Measurements from ENCODE around the gene AGTR1.

AGTR1 gene

DNA sequence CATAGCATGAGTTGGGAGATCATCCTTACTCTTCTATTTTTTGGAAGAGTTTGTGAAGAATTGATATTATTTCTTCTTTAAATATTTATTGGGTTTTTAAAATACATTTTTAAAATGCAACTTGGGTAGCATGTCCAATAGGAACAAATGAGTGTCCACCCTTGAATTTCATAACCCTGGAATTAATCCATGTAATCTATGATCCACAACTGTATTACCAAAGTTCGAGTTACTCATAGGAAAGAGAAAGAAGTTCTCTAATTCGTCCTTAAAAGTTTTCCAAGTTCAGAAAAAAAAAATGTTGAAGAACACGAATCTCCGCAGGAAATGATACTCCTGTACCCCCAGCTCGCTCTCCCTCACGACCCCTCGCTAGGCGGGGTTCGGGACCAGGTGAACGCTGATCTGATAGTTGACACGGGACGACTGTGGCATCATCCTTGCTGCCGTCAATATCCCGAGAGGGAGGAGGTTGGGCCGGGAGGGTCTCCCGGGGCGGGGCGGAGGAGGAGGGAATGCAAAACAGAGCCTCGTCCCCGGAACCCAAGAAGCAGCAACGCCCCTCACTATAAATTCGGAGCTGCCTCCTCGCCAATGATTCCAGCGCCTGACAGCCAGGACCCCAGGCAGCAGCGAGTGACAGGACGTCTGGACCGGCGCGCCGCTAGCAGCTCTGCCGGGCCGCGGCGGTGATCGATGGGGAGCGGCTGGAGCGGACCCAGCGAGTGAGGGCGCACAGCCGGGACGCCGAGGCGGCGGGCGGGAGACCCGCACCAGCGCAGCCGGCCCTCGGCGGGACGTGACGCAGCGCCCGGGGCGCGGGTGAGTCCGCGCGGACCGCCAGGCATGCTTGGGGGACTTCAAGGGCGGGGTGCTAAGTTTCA, at the start of gene AGTR1:
Gene AGTR1 (plus strand): TSS at position 598 of the 884 bp plus-strand sequence. CDS start 43,133 bp downstream, outside the sequence.
- DNase-seq, result no peak

DNA sequence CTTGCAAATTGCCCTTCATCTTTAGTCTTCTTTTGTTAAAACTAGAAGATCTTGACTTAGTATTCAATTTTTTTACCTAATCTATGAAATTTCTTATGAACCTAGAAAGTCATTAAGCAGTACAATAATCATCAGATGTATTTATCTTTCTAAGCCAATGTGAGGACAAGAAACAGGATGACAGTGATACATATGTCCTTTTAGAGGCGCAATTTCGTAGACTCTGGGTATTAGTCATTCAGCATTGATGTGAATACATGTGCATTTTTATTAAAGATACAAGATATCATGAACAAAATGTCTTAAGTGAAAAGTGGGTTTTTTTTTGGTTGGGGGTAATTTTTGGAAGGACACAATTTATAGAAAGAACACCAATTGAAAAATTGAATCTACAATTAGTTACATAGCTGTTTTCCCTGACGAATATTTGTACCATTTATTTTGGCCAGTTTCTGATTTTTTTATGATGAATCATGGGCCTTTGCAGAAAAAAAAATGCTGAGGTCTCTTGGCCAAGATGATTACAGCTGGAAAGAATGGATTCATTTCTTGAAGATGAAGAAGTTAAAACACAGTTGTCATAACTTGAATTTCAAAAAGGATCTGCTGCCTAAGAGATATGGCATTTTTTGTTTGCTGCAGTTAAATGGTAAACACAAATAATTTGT, 48.9 kb upstream of the AGTR1 start:
- DNase-seq, result no peak

DNA sequence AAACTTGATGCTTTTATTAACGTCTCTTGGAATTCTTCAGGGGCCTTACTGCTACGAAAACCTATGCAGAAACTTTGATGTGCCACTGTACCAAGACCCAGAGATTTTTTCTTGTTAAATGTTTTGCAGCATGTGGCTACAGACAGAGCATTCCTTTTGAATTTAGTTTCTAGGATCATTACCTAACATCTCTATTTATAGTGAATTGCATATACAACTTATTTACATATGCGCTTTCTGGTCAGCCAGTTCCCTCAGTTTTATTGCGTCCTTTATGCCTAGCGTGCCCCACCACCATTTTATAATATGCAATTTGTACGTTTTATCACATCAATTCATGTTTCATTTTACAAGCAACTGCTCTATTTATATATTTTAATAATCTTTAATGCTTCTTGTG, 46.2 kb upstream of the AGTR1 start:
- no peak for DNase-seq

DNA sequence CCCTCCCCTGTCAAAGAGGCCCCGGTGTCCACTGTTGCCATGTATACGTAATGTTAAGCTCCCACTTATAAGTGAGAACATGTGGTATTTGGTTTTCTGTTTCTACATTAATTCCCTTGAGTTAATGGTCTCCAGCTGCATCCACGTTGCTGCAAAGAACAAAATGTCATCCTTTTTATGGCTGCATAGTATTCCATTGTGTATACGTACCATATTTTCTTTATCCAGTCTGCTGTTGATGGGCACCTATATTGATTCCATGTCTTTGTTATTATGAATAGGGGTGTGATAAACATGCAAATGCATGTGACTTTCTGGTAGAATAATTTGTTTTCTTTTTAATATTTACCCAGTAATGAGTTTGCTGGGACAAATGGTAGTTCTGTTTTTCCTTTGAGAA, 43.3 kb upstream of the AGTR1 start:
- DNase-seq, result no peak

DNA sequence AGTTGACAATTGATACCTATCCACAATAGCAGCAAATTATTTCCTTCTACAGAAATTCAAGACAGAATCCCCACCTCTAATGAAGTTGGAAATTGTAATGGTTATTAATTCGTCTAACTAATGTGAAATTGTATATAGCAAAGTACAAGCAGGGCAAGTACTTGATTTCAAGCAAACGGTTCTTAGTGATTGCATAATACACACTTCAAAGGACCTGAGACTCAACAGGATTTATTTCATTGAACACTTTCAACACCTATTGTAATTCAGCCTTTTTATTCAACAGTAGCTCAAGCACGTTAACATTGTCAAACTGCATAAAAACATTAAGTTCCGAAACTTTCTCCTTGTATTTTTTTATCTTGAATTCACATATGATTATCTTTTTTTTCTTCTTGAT, 40.2 kb upstream of the AGTR1 start:
- no peak for DNase-seq

DNA sequence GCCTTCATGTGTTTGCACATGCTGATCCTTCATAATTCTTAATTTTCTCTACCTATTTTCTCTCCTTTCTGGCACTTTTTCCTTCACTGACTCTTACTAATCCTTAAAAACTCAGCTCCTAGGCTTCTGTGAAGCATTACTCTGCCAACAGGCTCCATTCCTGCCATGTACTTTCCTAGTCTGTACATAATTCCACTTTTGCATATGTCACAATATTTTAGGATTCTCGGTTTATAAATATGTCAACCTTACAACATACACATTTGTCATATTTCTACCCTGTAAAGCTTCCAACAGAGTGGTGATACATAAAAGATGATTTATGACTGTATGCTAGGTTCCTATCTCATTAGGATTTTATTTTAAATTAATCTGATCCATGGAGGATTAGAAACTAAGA, 38.2 kb upstream of the AGTR1 start:
- DNase-seq, result no peak

DNA sequence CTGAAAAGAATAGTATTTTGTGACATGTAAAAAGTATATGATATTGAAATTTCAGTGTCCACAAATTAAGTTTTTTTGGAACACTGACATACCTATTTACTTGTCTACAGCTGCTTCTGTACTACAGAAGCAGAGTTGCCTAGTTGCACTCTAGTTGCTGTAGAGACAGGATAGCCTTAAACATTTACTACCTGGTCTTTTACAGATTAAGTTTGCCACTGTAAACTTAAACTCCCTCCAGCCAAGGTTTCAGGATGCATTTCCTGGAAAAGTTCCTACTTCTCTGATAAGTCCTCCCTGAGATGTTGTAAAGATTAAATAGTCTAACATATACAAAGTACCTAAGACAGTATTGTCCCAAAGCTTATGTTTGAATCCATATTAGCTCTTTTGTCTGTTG, 17.4 kb upstream of the AGTR1 start:
- no peak for DNase-seq

DNA sequence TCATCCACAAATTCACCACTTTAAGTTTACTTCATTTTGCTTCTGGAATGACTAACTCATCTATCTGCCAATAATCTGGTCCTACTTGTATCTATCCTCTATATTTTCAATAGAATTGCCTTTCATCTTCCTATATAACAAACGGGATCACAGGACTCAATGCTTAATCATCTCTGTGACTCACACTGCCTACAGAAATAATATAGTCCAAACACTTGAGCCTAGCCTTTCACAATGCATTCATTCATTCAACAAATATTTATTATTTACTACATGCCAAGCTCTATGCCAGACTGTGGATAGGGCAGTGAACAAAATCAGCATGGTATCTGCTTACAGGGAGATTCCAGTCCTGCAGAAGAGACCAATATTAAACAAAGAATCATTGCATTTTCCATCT, 16.6 kb upstream of the AGTR1 start:
- DNase-seq, result no peak

DNA sequence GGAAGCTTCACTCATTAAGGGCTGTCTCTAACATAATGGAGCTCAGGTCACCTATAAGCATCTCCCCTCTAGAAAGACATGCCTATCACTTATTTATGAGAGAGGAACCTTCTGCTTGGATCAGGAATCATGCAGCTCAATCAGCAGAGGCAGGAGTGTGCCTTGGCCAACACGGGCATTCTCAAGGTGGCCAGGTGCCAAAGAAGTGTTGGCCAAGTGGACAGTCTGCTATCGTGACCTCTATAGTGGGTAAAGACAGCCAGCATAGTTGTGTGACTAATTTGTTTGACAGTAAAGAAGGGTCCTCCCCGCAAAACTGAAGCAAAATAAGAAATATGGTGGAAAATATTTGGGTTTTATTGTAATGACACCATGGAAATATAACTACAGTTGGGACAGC, 14.7 kb upstream of the AGTR1 start:
- DNase-seq, result no peak

DNA sequence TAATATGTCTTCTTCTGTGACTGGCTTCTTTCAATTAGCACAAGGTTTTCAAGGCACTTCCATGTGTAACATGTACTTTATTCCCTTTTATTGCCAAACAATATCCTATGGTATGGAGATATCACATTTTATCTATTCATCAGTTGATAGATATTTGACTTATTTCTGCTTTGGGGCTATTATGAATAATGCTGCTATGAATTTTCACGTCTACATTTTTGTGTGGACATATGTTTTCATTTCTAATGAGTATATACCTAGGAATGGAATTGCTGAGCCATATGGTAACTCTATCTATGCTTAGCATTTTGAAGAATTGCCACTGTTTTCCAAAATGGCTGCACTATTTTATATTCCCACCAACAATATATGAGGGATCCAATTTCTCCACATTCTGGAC, 3.6 kb upstream of the AGTR1 start:
- no peak for DNase-seq

DNA sequence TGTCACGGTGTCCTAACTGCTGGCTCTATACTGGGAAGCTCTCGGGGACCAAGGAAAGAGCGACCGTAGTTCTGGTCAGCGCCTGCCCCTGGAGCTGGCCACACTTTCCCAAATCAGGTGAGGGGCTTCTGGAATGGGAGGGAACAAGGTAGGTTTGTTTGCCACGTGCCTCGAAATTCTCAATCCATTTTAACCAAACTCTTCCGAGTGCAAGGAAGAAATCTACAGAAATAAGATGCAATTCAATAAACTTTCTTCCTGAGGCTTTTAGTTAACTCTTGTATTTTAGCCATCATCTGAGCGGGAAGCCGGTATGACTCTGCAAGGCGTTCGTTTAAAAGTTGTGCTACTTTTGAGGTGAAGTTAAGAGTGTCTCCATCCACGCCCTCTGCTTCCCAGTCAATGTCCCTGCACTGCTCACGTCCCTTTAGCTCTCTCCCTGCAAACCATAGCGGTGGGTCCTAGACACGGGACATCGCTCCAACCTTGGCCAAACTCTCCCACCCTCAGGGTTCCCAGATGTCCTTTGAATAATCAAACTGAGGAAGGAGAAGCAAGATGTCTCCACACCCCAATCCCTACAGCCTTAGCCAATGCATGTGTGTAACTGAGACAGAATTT, 597 bp downstream of the AGTR1 start:
- no peak for DNase-seq

DNA sequence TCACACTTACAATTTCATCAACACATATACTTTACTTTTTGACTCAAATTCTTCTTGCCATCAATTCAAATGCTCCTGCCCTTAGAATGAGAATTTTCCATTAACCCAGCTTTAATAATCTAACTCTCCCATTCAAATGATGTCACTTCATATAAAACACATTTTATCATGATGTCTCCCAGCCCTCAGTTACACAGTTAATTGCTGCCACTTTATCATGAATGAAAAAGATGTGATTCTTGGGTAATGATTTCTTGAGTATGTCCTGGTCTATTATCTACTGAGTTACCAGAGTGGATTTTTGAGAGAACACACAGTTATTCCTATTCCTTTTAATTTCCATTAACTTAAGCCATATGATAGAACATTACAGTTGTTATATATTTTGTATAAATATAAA, 7.6 kb downstream of the AGTR1 start:
- no peak for DNase-seq

DNA sequence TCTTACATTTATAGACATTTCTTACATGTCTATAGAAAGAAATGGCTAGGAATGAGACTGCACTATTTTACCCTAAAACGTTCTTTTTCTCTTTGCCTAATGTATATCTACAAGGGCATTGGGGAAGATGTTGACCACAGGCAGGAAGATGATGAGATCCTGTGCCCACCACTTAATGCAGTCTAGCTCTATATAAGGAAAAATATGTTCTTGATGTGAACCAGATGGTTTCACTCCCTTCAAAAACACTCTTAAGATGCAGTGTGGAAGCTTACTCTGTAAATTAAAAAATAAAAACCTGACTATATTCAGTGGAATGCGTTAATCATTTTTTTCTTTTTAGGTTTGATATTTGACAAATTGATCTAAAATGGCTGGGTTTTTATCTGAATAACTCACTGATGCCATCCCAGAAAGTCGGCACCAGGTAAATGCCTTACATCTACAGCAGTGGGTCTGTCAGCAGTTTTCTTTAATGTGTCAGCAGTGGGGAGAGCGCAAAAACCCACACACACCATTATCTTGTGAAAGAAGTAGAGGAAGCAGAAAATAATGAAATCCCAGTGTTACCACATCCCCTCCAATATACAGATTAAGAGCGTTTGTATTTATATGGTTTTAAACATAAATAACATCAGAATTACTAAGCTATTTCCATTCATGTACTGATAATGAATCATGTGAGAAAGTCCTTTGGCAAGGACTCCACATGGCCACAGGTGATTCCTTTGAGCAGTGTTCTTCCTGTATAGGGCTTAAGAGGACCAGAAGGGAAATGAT, 10.1 kb downstream of the AGTR1 start:
- no peak for DNase-seq

DNA sequence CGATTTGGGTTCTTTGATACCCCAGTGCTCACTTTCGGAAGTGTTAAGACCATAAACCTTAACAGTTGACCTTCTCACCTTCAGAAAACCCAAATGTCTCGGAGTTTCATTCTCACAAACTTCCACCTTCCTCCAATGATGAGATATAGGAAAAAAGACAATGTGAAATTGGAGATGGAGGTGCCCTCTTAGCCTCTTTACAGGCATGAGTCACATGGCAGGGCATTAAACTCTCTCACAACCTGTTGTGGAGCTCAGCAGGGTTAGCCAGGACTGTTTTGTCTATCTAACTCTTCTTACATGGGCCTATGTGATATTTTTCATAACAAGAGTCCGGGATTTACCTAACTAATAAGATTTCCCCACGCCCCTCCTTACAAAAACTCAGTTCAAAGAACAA, 10.7 kb downstream of the AGTR1 start:
- DNase-seq, result no peak

DNA sequence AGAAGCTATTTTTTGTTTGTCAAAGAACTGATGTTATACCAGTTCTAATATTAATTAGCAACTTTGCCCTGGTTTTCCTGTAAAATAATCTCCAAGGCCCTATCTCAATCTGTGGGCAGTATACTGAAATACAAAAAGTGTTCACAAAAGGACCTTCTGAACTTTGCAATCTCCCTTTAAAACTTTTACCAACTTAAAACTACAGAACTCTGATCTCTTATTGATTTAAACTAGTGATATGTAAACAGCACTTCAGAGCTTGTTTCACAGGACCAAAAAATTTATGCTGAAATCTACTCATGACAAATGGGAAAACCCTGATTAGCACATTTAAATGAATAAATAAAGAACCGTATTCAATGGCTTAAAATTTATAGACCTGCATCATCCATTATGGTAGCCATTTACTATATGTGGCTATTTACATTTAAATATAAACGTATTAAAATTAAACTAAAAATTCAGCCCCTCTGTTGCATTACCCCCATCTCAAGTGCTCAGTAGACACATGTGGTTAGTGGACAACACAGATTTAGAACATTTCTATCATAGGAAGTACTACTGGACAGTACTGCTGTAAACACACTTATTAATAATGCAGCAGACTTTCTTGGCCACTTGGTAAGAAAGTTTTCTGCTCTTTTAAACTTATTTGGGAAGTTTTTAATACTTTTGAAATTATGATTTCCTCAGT, 12.0 kb downstream of the AGTR1 start:
- no peak for DNase-seq

DNA sequence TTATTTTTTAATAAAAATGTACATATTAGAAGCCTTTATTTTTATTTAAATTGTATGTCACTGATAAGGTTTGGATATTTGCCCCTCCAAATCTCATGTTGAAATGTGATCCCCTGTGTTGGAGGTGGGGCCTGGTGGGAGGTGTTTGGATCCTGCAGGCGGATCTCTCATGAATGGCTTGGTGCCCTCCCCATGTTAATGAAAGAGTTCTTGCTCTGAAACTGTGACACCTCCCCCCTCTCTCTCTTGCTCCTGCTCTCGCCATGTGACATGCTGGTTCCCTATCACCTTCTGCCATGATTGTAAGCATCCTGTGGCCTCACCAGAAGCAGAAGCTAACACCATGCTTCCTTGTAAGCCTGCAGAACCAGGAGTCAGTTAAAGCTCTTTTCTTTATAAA, 13.0 kb downstream of the AGTR1 start:
- no peak for DNase-seq

DNA sequence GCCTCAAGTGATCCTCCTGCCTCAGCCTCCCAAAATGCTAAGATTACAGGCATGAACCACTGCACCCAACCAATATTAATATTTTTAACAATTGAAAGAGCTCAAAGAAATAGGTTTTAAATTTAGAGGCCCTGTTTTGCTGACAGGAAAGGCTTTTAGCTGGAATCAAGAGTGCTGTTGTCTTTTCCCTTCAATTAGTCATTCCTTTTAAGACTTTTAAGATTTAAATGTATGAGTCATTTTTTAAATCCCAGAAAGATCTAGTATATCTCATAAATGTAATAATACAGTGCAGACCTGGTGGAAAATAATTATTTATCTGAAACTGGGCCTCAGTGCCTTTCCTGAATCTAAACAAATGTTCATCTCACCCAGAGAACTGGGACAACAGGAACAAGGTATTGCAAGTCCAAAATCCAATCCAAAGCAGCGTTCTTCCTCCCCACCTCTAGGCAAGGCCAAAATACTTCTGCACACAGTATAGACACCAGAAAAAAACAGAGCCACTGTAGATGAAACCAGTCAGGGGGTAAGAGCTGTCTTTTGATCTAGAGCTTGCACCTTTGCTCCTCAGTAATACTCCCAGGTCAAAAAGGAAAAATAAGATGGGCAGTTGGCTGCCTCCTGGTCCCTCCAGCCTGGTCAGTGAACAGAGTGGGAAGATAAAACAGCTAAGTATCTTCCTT, 14.4 kb downstream of the AGTR1 start:
- DNase-seq, result no peak

DNA sequence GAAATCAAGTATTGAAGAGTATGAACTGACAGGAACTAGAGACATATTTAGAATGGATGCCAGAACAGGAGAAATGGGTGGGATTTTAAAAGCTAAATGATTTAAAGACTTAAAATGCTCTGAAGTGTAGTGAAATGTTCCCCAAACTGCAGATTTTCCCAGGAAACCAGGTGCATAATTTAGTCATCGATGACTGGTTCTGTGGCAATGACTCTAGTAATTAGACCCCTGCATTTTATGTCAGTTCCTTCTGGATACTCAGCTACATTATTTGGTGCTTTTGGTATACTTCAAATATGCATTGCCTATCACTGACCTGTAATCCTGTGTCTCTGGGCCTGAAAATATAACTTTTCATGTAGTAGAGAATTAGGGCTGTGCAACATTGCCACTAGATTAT, 16.8 kb downstream of the AGTR1 start:
- no peak for DNase-seq

DNA sequence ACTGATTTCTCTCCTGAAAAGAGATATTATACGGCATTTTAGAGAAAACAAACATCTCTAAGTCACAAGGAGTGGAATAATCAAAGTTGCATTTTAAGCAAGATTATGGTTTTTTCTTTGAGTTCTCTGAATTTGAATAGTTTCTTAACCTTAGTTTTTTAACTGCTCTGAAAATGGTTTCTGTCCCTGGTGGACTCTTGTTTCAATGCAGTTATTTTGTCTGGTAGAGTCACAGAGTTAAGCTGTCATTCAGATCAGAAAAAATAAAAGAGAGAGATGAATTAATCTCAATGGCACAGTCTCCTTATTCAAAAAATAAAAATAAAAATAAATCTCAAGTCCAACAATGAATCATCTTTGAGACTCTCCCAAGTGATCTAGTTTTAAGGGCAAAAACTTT, 19.0 kb downstream of the AGTR1 start:
- no peak for DNase-seq

DNA sequence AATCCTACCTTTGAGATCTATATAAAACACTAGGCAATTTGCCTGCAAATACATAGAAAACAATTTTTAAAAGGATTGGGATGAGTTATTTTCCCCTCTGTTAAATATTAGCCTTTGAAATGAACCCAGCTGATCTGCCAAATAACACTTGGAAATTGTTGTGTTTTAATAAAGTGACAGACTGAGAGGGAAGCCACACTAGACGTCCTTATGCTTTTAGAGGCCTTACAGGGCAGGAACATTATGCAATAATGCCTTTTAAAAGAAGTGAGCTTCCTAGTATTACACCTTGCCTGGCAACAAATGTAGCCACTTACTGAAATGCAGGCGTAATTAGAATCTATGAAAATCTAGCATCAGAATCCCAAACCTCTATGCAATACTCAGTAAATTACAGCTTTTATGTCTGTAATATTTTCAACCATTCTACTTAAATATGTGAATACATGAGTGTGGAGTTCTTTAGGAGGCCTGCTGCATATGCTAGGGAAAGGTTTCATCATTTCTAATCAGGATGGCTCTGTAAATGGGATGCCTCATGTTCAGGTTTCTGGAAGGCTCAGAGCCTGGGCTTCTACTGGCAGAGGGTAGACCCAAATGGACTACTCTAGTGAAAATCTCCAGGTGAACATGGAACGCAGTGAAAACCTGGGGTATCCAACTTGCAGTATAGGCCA, 20.3 kb downstream of the AGTR1 start:
- no peak for DNase-seq

Data from activated CD4-positive, CD25-positive, alpha-beta regulatory T cell treated with anti-CD3 and anti-CD28 coated beads, Interleukin-2, amount 50 U/mL, for 72 hours (primary cell).